Renal pelvis (tissue), 4 donors: ENCODE data around the gene IL17RB. TPM values are rescaled to one million over a fixed set of nuclear protein-coding genes. Genes with fewer than 3 reads are reported as not detected.

Experiments used
- DNase-seq: peaks from one replicate; pipeline ENCODE4 v3.0.0-alpha.2; 2013
- polyA plus RNA-seq, 3 donors: library from polyadenylated mRNA; unstranded; fragments of 120-200 nt; gene quantifications; one replicate each; pipeline ENCODE4 v1.2.1, GENCODE V29; 2013; ENCODE audit not compliant: insufficient read length in 3 of 3

IL17RB gene
- polyA plus RNA-seq, 3 donors, result 12.8 to 16.8 (median 16.2) TPM

- DNase-seq, result no peak
Measured at GRCh38 chr3:53809267-53809666, 37.1 kb upstream of the IL17RB start.

- DNase-seq, result no peak
Measured at GRCh38 chr3:53809764-53810400, 36.5 kb upstream of the IL17RB start.

GRCh38 chr3:53811143-53811927 is 35.0 kb upstream of the IL17RB start:
- no peak for DNase-seq

GRCh38 chr3:53812434-53812833 is 33.9 kb upstream of the IL17RB start:
- no peak for DNase-seq

GRCh38 chr3:53813229-53813628 is 33.1 kb upstream of the IL17RB start:
- DNase-seq, result no peak

- DNase-seq, result no peak
Measured at GRCh38 chr3:53813876-53814275, 32.5 kb upstream of the IL17RB start.

- DNase-seq, result no peak
Measured at GRCh38 chr3:53815067-53815466, 31.3 kb upstream of the IL17RB start.

- DNase-seq, result no peak
Measured at GRCh38 chr3:53815651-53816050, 30.7 kb upstream of the IL17RB start.

GRCh38 chr3:53816425-53816824 is 29.9 kb upstream of the IL17RB start:
- DNase-seq, result no peak

- DNase-seq, result no peak
Measured at GRCh38 chr3:53817211-53817610, 29.2 kb upstream of the IL17RB start.

GRCh38 chr3:53817809-53818208 is 28.6 kb upstream of the IL17RB start:
- DNase-seq, result no peak

GRCh38 chr3:53818221-53819162 is 27.9 kb upstream of the IL17RB start:
- no peak for DNase-seq

GRCh38 chr3:53819163-53819868 is 27.1 kb upstream of the IL17RB start:
- DNase-seq, result no peak

GRCh38 chr3:53820084-53820483 is 26.3 kb upstream of the IL17RB start:
- DNase-seq, result no peak

GRCh38 chr3:53820756-53821580 is 25.4 kb upstream of the IL17RB start:
- no peak for DNase-seq

- no peak for DNase-seq
Measured at GRCh38 chr3:53821631-53822121, 24.7 kb upstream of the IL17RB start.

GRCh38 chr3:53822331-53822741 is 24.0 kb upstream of the IL17RB start:
- DNase-seq, result no peak

GRCh38 chr3:53823026-53823955 is 23.1 kb upstream of the IL17RB start:
- DNase-seq, result no peak

- DNase-seq, result no peak
Measured at GRCh38 chr3:53823956-53824657, 22.3 kb upstream of the IL17RB start.
